Heart left ventricle (tissue), 13 donors: ENCODE data around the gene CASZ1.

ENCODE experiments used
- CTCF ChIP-seq, 12 donors: fragments of 200-600 bp; sonication (generic) in 4 of 12; IDR thresholded peaks; one replicate each; pipeline versions ENCODE4 v1.5.0 to v1.8.0; 2018 to 2022; ENCODE audit warnings: antibody characterized with exemption in 12 of 12, mild to moderate bottlenecking in 5 of 12
- POLR2A ChIP-seq, 2 donors: fragments of 450-650 bp; IDR thresholded peaks; one replicate each; pipeline ENCODE4 v1.6.1; 2017; ENCODE audit warnings: antibody characterized with exemption in 2 of 2, mild to moderate bottlenecking in 2 of 2, moderate library complexity in 2 of 2
- donor health status: ischemic (EF 13 %, LVEDD 7.1; RV severe dilation, severe dysfunction).
- donor health status: DM: no; HTN: yes; CAD: no.
- donor health status: DM: no; HTN: no; CAD: no.
- donor health status: ischemic (EF 25% LVEDD 6.9; RV normal size, moderate dysfunction).
- donor health status: ischemic (EF 25% LVEDD 5.7; RV mildly dilated, moderate dysfunction).
- donor health status: ischemic (EF 35%, LVEDD 5.7; RV mildly dilated, moderate dysfunction).
- donor health status: nonischemic (EF 11% LVEDD 7.7; RV severe dilation, severe dysfunction).
- donor health status: DM: yes; HTN: yes; CAD: no.
- donor health status: PGD.
- donor health status: ischemic (EF 29% LVEDD 5.4; RV normal size, mild dysfunction).
- donor health status: nonischemic (EF 23%, LVEDD 6.1; RV moderate dilation, normal function).

GRCh38 chr1:10644307-10645128 lies 151.9 kb downstream of the CASZ1 start:
- no peak for TF ChIP-seq CTCF (IDR thresholded peaks at IDR 0.05)
- TF ChIP-seq POLR2A (IDR thresholded peaks at IDR 0.05) = no peak
